Epidermal melanocyte (primary cell): ENCODE data around the gene YJEFN3.
A peak's percentile ranks its signal among the peaks of the same experiment; 100 is the strongest.

Source experiments
- DNase-seq: peaks from one replicate; pipeline ENCODE4 v3.0.0; 2011; ENCODE audit warnings: low spot score; ENCODE audit not compliant: insufficient read length

The YJEFN3 gene

DNA sequence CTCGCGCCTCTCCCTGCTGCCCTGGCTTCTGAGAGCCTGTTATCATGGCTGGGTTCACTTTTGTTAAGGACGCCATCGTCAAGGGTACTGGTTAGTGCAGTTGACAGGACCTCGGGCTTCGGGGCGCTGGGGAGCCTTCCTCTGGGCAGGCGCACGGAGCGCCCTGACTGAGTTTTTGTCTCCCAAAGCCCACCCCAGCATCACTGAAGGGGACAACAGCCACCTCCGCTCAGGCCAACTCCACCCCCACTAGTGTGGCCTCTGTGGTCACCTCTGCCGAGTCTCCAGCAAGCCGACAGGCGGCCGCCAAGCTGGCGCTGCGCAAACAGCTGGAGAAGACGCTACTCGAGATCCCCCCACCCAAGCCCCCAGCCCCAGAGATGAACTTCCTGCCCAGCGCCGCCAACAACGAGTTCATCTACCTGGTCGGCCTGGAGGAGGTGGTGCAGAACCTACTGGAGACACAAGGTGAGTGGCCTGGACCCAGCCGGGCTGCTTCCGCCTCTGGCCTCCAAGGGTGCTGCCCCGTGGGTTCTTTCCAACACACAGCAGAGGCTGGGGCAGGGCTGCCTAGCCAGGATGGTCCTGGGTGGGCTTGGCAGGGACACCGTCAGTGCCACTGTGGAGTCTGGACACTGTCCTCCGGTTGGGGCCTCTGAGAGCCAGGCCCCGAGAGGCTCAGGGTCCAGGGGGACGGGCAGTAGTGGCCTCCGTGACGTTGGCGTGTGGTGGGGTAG lies 30.3 kb upstream of the YJEFN3 start:
- DNase-seq = no peak

DNA sequence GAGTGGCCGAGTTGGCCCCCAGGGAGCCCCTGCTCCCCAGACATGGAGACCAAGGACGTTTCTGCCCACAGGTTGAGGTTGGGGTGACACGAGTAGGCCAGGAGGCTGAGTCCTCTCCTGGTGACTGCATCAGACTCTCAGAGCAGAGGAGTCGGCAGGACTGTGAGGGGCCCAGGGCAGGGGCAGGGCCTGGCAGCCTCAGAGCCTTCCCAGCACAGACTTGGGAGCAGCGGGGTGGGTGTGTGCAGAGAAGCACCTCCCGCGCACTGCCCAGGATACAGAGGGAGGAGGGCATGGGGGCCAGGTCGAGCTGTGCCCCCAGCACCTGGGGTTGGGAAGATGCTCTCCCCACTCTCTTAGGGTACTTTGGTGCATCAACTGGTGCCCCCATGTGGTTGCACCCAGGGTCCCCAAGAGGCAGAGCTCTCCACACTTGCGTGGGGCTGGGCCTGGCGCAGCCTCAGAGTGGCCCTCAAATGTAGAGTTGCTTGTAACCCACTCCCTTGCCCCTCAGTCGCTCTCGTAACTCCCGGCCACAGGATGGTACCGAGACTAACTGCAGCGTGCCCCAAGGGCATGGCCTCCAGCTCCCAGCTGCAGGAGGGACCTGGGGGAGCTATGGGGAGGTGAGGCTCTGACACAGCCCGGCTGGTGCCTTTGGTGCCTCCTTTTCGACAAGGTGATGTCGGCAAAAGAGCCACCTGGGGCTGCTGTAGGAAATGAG lies 29.3 kb upstream of the YJEFN3 start:
- DNase-seq = no peak

DNA sequence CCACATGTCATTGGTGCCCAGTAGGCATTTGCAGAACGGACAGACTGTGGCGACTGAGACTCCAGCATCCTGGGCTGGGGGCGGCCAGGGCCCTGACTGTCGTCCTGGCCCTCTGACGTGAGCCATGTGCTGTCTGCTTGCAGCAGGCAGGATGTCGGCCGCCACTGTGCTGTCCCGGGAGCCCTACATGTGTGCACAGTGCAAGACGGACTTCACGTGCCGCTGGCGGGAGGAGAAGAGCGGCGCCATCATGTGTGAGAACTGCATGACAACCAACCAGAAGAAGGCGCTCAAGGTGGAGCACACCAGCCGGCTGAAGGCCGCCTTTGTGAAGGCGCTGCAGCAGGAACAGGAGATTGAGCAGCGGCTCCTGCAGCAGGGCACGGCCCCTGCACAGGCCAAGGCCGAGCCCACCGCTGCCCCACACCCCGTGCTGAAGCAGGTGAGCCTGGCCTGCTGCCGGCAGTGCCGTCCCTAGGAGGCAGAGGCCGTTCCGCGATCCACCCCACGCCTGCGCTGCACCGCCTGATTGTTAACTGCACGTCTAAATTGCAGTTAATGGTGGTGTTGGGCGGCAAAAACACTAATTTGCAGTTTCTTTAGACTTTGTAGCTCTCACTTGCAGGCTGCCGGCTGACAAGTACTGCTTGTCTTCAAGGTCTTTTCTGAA lies 27.6 kb upstream of the YJEFN3 start:
- no peak for DNase-seq

DNA sequence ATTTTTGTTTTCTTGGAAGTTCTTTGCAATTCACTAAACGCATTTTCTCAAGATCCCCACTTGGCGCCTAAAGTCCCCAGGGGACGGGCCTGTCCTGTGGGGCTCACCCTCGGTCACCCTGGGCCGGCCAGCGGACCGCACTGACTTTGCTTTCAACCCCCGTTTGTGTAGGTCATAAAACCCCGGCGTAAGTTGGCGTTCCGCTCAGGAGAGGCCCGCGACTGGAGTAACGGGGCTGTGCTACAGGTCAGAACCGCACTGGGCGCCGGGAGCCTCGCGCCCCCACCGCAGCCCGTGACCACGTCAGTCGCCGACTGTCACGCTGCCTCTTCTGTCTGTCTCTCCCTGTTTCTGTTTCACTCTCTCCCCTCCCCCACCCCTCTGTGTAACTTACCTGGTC lies 26.9 kb upstream of the YJEFN3 start:
- DNase-seq = no peak

DNA sequence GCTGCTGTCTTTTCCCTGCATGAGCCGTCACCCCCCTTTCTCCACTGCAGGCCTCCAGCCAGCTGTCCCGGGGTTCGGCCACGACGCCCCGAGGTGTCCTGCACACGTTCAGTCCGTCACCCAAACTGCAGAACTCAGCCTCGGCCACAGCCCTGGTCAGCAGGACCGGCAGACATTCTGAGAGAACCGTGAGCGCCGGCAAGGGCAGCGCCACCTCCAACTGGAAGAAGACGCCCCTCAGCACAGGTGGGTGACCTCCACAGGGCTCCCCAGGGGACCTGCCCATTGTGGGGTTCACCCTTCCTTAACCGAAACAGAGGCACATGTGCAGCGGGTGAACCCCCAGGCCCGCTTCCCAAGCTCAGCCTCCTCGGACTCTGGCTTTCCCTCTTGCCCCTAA lies 26.4 kb upstream of the YJEFN3 start:
- no peak for DNase-seq

DNA sequence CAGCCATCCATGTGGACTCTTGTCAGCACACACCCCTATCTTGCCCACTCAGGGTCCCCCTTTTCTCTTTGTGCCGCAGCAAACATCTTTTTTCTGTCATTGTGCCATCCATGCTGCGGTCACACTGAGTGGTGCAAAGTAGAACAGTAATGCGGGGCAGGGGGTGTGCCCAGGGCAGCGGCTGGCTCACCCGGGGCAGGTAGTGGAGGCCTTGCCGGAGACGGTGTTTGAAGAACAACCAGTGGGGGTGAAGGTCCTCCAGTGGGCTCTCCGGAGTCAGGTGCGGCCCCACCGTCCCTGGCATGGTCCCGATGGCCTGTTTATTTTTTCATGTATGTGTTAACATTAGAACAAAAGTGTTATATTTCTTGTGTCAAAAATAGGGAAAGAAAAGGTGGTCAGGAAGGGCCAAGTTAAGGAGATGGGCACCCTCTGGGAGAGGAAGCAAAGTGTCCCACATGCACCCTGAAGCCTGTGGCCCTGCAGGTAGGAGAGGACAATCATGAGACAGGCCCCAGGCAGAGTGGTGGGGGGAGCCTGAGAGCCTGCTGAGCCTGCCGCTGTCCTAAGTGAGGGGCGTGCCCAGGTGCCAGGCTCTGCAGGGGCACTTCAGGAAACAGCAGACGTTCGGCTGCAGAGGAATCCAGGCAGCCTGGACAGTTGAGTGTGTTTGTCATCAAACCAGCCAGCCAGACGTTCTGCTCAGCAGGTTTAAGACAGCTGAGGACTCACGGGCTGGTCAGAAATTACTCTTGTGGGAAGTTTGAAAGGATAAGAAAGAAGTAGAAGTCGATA lies 25.7 kb upstream of the YJEFN3 start:
- no peak for DNase-seq

DNA sequence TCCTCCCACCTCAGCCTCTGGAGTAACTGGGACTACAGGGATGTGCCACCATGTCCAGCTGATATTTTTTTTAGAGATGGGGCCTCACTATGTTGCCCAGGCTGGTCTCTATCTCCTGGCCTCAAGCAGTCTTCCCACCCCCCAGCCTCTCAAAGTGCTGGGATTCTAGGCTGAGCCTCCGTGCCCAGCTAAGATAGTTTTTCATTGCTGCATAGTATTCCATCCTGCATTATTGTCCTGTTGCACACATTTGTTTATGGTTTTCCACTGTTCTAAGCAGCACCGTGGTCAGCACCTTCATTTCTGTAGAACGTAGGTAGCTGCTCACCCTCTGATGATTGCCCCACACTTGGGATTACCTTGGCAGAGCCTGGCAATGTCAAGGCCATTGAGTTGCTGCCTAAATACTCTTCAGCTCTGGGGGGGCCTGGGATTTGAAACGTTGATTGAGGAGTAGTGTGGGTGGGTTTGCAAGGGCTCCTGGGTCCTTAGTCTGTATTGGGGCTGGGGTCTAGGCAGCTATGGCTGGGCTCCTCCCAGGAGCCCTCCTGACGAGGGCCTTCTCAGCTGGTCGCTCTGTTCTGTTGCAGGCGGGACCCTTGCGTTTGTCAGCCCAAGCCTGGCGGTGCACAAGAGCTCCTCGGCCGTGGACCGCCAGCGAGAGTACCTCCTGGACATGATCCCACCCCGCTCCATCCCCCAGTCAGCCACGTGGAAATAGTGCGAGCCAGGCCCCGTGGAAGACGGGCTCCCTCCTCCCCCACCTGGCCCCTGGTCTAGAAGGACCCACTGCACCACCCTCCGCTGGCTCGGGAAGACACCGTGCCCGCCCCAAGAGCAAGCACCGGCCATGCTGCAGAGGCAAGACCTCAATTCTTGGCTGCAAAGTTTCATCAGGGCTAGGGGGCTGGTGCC lies 23.7 kb upstream of the YJEFN3 start:
- no peak for DNase-seq

DNA sequence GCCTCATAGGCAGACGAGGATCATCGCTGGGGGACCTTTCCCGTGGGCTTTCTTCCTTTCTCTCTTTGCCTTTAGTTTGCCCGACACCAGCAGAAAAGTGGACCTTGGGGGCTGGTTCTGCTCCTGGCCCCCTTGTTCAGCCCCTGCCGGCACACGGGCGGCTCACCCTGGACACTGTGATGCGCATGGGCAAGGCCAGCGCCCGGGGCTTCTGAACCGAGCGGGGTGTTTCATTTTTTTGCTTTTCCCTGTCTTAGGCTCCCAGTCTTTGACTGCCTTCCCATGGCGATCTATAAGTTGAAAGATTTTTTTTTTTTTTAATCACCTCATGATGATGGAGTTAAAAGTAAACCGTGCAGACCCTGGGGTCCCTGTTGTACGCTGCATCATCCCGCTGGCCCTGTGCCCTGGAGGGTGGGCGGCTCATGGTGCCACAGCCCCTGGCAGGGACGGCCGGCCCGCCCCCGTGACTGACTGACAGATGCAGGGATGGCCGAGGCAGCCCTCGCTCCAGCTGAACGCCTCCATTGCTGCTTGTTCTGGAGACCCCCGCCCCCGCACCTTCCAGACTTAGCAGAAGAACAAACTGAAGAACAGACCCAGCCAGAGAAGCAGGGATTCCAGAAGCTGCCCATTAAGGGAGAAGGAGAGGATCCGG lies 22.9 kb upstream of the YJEFN3 start:
- DNase-seq = no peak

DNA sequence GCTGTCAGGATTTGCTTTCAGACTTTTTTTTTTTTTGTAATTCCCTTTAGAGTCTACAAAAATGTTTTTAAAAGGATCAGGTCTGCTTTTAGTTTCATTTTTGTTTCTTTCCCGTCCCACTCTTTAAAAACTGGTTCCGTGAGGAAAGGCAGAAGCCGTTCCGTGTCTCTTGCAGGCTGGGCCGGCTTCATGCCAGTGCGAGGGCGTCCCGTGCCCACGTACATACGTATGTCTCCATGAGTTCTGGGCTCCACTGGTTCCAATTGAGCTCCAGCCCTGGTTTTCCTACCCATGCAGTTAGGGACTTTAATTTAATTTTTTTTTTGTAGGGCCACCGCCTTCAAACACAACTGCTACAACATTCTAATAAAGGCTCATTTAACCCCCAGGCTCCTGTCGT lies 22.1 kb upstream of the YJEFN3 start:
- no peak for DNase-seq

DNA sequence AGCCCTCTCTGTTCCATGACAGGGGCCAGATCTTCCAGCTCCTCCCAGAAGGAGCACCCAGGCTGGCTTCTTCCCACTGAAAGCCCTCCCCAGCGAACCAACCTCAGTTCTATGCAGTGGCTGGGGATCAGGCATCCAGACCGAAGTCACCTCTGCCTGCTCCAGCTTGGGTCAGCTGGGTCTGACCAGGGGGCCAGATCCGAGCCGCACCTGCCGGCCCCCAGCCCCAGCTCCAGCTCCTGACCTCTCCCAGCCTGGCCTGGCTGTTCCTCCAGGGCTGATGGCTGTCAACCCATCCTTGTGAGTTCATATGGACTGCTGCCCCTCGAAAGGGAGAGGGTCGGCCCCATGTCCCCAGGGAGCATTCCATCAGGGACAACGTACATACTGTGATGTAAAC lies 21.4 kb upstream of the YJEFN3 start:
- no peak for DNase-seq

DNA sequence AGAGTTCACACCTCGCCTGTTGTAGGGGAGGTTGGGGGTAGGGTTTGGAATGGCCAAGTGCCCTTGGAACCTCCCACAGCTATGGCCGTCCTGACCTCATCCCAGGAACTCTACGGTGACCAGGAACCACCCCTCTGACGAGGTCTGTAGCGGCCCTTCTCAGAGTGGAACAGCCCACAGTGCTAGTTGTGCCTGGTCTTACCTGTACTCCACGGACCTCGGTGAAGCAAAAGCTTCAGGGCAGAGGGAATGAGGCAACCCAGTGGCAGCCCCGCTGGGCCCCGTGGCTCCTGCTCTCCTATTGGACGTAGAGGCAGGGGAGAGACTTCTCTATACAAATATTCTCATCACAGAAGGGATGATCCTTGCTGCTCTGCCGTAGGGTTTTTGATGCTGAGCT lies 20.5 kb upstream of the YJEFN3 start:
- no peak for DNase-seq

DNA sequence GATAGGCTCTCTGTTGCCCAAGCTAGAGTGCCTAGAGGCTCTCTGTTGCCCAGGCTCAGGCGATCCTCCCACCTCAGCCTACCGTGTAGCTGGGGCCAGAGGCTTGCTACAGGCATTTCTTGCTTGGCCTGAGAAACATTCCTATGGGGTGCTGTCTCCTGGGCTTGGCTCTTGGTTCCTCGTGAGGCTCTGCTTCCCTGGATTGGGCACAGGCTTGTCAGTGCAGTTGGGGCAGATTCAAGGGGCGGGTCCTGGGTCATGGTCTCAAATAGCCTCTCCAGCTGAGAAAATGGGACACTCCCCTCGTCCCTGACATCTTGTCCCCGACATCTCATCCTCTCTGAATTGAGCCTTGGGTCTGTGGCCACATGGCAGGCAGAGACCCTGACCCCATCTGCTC lies 18.3 kb upstream of the YJEFN3 start:
- DNase-seq = no peak

DNA sequence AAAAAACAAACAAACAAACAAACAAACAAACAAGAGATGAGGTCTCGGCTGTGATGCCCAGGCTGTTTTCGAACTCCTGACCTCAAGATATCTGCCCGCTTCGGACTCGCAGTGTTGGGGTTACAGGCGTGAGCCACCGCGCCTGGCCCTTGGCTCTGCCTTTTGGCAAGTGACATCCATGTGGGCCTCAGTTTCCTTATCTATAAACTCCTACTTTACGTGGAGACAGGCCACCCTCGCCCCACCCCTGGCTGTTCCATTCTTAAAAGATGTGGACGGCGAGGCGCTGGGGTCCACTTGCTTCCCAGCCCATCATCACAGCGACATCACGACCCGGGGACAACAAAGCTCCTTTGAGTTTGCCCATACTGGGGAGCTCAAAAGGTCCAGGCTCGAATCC lies 15.0 kb upstream of the YJEFN3 start:
- DNase-seq = no peak

DNA sequence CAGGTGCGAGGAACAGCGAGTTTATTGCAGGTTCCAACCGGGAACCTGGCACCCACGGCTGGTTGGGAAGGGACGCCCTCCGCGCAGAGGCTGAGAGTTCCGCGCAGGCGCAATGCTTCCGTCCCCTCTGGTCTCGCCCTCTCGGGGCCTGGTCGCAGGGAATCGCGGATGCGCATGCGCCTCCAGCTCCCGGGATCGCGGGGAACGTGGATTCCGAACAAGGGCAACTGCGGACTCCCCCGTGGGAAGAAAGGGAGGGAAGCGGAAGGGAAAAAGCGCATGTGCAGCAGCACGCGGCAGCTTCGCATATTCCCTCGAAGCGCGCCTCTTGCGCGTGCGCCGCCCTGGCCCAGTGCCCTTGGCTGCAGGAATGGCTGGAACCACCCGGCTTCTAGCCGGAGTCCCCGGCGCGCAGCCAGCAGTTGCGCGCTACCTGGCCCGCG lies 14.5 kb upstream of the YJEFN3 start:
- no peak for DNase-seq

DNA sequence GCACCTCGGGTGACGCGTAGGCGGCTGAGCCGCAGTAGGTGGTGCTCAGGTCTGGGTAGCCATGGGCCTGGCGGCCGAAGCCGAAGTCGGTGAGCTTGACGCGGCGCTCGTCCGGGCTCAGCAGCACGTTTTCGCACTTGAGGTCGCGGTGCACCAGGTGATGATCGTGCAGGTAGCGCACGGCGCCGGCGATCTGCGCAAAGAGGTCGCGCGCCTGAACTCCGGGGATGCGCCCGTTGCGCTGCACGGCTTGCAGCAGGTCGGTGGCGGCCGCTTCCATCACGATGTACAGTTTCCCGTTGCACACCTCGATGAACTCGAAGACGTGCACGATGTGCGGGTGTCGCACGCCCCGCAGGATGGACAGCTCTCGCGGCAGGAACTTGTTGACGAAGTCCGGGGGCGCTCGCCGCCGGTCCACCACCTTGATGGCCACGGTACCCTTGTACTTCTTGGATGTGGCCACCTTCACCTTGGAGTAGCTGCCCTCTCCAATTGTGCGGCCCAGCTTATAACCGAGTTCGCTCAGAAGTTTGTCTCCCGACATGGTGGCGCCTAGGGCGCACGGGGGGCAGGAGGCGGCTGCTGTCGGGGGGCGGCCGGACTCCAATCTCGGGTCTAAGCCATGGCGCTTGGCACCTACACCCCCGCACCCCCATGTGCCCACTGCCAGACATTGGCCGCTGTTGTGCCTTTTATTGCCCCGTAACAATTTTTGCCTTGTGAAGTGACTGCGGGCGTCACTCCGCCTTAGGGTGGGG lies 13.7 kb upstream of the YJEFN3 start, which contains the start of gene TSSK6:
Gene TSSK6, minus strand, starts transcription at position 668 of the 761 bp plus-strand sequence. Its CDS starts 121 bp downstream, at position 547.
- no peak for DNase-seq

DNA sequence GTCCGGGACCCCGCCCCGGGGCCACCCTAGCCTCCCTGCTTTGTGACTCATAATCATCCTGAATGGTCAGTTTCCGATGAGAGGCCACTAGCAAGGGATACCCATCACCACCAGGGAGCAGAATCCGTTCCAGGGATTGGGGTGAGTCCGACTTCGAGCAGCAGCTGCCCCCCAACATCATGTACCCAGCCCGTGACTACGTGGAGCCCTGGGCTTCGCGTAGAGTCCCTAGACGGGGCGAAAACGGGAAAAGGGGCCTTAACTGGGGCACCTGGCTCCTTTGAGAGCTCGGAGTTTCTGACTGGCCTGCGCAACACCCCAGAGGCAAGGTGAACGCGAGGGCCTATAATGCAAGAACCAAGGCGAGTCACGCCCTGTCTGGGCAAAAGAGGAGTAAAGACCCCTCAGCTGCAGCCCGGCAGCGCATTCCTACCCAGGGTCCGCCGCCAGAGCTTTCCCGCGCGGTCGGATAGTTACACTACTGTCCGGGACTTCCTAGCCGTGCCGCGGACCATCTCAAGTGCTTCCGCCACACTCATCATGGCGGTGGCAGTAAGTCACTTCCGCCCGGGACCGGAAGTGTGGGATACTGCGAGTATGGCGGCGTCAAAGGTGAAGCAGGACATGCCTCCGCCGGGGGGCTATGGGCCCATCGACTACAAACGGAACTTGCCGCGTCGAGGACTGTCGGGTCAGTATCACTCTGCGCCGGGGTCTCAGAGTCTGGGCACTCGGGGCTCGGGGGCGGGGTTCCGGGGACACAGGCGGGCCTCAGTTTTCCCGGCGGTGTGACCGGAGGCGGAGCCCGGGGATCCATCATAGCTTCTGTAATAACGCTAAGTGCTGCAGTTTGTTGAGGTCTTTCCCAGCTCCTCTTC lies 12.8 kb upstream of the YJEFN3 start, which contains the start of gene NDUFA13:
Gene NDUFA13, plus strand, starts transcription at position 584 of the 878 bp plus-strand sequence. Its CDS starts 14 bp downstream, at position 598.
- DNase-seq = peak; percentile 97

DNA sequence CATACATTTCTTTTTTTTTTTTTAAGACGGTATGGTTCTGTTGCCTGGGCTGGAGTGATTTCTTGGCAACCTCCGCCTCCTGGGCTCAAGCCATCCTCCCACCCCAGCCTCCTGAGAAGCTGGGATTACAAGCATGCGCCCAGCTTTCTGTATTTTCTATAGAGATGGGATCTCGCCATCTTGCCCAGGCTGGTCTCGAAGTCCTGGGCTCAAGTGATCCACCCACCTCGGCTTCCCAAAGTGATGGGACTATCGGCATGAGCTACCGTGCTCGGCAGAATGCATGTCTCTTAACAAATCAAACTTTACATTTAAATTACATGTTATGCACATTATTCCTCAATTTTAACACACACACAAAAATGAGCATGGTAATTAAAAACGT lies 11.5 kb upstream of the YJEFN3 start:
- DNase-seq = no peak

DNA sequence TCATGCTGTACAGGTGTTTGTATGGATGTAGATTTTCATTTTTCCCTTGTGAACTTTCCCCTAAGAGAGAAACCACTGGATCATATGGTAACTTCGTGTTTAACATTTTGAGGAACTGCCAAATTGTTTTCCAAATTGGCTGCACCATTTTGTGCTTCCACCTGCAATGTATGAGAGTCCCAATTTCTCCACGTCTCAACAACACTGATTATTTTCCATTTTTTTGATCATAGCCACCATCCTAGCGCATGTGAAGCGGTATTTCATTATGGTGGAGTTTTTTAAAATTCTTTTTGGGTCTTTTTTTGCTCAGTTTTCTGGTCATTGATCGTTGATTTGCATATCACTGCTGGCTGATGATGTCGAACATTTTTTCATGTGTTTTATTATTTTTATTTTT lies 7.7 kb upstream of the YJEFN3 start:
- DNase-seq = no peak
